HuH-7.5 (cell line): ENCODE results near the gene TEAD4.

ENCODE experiments used
- DNase-seq: peaks from one replicate; pipeline ENCODE4 v3.0.0; 2011; ENCODE audit warnings: low spot score

The TEAD4 gene

GRCh38 chr12:2960996-2961616 is 1.9 kb downstream of the TEAD4 start:
- DNase-seq, result no peak

GRCh38 chr12:2961705-2962104 is 2.5 kb downstream of the TEAD4 start:
- DNase-seq, result no peak

GRCh38 chr12:2963154-2963759 is 4.1 kb downstream of the TEAD4 start:
- no peak for DNase-seq

- no peak for DNase-seq
Observed at GRCh38 chr12:2963760-2964292, 4.6 kb downstream of the TEAD4 start.

- DNase-seq, result no peak
Observed at GRCh38 chr12:2967651-2968050, 8.5 kb downstream of the TEAD4 start.

- no peak for DNase-seq
Observed at GRCh38 chr12:2970744-2971143, 11.5 kb downstream of the TEAD4 start.

- DNase-seq, result no peak
Observed at GRCh38 chr12:2973566-2973965, 14.4 kb downstream of the TEAD4 start.

GRCh38 chr12:2974560-2974971 is 15.4 kb downstream of the TEAD4 start:
- no peak for DNase-seq

GRCh38 chr12:2976581-2976996 is 17.4 kb downstream of the TEAD4 start:
- DNase-seq, result no peak

- no peak for DNase-seq
Observed at GRCh38 chr12:2977776-2978175, 18.6 kb downstream of the TEAD4 start.

GRCh38 chr12:2979806-2980205 is 20.6 kb downstream of the TEAD4 start:
- DNase-seq, result no peak

GRCh38 chr12:2980630-2981029 is 21.4 kb downstream of the TEAD4 start:
- DNase-seq, result no peak

GRCh38 chr12:2982361-2982760 is 23.2 kb downstream of the TEAD4 start:
- no peak for DNase-seq

- DNase-seq, result no peak
Observed at GRCh38 chr12:2984249-2984648, 25.1 kb downstream of the TEAD4 start.

GRCh38 chr12:2984698-2985097 is 25.5 kb downstream of the TEAD4 start:
- DNase-seq, result no peak

- DNase-seq, result no peak
Observed at GRCh38 chr12:2986876-2987275, 27.7 kb downstream of the TEAD4 start.

GRCh38 chr12:2988494-2988893 is 29.3 kb downstream of the TEAD4 start:
- no peak for DNase-seq

- DNase-seq, result no peak
Observed at GRCh38 chr12:2992724-2993123, 33.5 kb downstream of the TEAD4 start.

GRCh38 chr12:2997989-2998670 is 38.9 kb downstream of the TEAD4 start:
- no peak for DNase-seq

GRCh38 chr12:2998789-2999264 is 39.6 kb downstream of the TEAD4 start:
- no peak for DNase-seq

GRCh38 chr12:2999265-2999841 is 40.2 kb downstream of the TEAD4 start:
- no peak for DNase-seq

GRCh38 chr12:3000548-3001275 is 41.5 kb downstream of the TEAD4 start:
- DNase-seq, result no peak
